Gastroesophageal sphincter (tissue), 3 donors: ENCODE data around the gene RNF141.

Experiments used
- POLR2A ChIP-seq, 2 donors: fragments of 450-650 bp; IDR thresholded peaks; one replicate each; pipeline ENCODE4 v1.6.1; 2017; ENCODE audit warnings: antibody characterized with exemption in 2 of 2, mild to moderate bottlenecking in 2 of 2, moderate library complexity in 1 of 2
- TF ChIP-seq, protein P1 (sequence below), 4 experiments: fragments of 200-600 bp in 2 of 4; fragments of 450-650 bp in 2 of 4; sonication (generic) in 1 of 4; IDR thresholded peaks; one replicate each; pipeline ENCODE4 v1.5.1; 2017 to 2019; ENCODE audit warnings: antibody characterized with exemption in 4 of 4, mild to moderate bottlenecking in 2 of 4, moderate library complexity in 2 of 4

GRCh38 chr11:10483584-10483983 lies 57.4 kb downstream of the RNF141 start:
- TF ChIP-seq, protein P1, sequence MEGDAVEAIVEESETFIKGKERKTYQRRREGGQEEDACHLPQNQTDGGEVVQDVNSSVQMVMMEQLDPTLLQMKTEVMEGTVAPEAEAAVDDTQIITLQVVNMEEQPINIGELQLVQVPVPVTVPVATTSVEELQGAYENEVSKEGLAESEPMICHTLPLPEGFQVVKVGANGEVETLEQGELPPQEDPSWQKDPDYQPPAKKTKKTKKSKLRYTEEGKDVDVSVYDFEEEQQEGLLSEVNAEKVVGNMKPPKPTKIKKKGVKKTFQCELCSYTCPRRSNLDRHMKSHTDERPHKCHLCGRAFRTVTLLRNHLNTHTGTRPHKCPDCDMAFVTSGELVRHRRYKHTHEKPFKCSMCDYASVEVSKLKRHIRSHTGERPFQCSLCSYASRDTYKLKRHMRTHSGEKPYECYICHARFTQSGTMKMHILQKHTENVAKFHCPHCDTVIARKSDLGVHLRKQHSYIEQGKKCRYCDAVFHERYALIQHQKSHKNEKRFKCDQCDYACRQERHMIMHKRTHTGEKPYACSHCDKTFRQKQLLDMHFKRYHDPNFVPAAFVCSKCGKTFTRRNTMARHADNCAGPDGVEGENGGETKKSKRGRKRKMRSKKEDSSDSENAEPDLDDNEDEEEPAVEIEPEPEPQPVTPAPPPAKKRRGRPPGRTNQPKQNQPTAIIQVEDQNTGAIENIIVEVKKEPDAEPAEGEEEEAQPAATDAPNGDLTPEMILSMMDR (IDR thresholded peaks at IDR 0.05) = no peak
- TF ChIP-seq POLR2A (IDR thresholded peaks at IDR 0.05) = no peak
